NCI-H2107 (cell line): ENCODE results near the gene RGS7.

Source experiments
- DNase-seq: peaks from one replicate; lab custom pipeline; 2025; lab: John Stamatoyannopoulos, UW

RGS7 gene

DNA sequence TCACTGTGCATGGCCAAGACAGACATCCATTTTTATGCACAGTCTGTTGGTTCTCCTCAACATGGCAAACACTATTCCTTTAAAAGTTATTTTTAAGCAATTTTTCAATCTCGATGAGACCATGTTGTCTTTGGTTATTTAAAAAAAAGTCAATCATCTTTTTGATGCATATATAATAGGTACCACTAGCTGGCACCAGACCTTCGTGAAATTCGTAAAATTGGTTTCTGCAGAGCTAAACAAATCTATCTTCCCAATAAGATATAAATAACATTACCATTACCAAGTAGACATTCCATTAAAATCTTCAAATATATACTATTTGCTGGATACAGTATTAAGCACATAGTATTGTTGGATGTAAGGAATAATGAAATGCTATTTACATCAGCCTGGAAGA lies 525.1 kb downstream of the RGS7 start:
- DNase-seq = no peak

DNA sequence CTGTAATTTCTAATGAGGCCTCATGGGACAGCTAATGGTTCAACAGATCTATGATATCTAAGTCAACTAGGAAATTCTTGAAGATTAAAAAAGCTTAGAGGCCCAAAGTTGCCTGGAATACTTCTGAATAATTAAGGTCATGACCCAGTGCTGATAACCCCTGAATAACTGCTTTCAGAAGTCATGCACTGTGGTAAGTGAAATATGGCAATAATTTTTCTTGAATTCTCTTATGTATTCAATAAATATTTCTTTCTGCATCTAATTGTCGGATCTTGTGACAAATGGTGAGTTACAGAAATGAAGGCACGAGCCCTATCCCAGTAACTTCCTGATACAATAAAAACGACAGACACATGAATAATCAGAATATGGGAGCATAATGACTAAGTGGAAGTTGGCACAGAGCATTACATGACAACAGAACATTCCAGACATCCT lies 525.8 kb downstream of the RGS7 start:
- DNase-seq = no peak

DNA sequence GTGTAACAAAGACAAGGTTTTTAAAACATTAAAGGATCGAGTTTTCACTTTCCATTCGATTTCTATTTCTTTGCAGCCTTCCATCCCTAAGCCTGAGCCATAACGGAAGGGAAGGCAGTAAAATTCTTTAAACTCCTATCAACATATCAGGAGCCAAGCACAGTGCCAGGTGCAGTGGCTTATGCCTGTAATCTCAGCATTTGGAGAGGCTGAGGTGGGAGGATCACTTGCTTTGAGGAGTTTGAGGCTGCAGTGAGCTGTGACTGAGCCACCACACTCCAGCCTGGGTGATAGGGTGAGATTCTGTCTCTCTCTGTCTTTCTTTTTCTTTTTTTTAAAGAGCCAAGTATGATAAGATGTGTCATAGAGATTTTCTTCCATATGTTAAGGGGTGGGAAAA lies 527.5 kb downstream of the RGS7 start:
- no peak for DNase-seq

DNA sequence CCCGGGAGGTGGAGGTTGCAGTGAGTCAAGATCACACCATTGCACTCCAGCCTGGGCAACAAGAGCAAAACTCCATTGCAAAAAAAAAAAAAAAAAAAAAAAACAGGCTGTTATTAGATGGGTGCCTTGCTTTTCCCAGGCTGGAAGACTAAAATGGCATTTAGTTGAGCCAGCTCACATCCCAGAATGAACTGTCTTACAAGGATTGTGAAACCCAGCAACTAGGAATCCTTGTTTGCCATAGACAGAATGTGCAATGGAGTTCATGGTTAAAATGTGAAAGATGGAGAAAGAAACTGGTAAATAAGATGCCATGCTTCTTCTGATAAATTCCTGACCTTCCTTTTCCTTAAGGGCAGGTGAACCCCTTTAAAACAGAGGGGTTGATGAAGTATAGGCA lies 529.2 kb downstream of the RGS7 start:
- no peak for DNase-seq

DNA sequence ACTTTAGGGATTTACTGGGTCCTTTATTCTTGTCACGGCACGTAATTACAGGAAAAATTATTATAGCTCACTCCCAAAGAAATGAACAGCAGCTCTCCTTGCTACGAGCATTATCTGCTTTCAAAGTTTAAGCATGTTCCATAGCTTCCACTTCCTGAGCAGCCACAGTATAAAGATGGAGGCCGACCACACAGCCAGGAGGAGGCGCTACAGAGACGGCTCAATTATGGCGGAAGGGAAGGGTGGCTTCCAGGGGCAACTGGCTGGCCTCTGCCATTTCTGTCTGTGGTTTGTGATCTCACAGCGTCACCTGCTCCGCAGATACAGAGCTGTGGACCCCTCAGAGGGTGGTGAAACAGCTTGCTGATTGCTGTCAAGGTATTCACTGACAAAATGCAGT lies 532.8 kb downstream of the RGS7 start:
- DNase-seq = no peak

DNA sequence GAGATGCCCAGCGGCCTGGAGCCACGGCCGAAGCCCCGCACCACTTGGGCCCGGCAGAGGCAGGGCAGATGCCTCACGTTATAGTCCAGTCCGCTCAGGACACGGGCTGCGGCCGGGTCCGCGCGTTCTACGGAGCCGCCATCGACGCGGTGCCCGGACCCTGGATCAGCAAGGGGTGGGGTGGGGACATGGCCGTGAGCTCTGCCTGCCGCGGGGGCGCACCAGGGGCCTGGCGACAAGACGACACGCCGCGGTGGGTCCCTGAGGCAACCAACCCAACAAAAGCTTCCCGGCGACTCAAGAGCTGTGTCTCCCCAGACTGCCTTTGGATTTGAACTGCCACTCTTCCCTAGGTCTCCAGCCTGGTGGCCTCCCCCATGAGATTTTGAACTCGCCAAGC lies 533.6 kb downstream of the RGS7 start:
- DNase-seq = no peak

DNA sequence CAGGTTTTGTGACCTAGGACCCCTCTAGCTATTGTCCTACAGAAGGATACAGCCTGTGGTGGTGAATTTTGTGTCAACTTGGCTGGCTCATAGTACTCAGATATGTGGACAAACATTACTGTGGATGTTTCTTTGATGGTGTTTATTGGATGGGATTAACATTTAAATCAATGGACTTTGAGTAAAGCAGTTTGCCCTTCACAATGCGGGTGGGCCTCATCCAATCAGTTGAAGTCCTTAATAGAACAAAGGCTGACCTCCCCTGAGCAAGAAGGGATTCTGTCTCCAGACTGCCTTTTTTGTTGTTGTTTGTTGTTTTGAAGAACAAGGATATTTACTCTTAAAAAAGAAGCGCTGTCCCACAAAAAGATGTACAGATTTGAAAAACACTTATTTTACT lies 535.1 kb downstream of the RGS7 start:
- no peak for DNase-seq

DNA sequence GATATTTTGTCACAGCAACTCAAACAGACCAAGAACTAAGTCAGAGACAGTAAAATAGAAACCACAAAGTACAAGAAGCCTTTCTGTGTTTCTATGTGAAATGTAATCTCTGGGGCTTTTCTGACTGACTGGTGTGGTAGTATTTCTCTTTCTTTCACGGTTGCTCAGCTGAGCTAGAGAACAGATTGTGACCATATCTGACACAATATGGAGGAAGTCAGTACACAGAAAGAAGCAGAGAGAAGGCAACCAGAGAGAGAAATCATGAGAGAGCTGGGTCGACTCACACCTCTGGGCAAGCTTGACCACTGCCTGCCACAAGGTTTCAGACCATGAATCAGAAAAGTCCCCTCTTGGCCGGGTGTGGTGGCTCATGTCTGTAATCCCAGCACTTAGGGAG lies 536.2 kb downstream of the RGS7 start:
- no peak for DNase-seq

DNA sequence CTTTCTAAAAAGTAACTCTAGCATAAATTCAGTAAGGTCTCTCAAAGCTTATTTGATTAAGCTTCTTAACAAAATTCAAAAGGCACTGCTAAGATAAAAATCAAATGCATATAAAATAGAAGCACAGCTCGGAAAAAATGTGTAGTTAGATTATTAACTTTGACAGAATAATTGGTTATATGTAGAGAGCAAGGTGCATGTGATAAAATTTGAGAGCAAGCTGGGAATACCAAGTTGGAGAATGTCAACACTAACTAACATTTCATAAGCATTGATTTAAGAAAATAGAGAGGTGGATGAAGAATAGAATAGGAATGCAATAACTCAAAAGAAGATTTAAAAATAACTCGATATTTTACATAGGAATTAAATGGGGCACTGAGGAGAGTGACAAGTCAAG lies 540.5 kb downstream of the RGS7 start:
- DNase-seq = no peak

DNA sequence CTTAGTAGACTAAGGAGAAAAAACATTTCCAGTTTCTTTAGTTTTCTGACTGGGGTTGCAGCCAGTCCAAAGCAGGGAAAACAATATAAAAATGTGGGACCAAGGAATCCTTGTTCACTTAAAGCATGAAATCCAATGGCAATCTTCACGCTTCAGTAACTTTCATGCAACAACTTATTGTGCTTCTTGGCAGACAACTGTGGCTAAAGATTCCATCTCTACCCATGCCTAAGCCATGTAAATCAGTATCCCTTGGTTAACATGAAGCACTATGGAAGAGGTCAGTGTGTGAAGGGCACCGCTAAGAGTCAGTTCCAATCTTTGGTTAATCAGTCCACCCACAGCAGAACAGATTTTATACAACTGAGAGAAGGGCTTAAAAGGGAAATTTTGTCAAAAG lies 543.3 kb downstream of the RGS7 start:
- no peak for DNase-seq

DNA sequence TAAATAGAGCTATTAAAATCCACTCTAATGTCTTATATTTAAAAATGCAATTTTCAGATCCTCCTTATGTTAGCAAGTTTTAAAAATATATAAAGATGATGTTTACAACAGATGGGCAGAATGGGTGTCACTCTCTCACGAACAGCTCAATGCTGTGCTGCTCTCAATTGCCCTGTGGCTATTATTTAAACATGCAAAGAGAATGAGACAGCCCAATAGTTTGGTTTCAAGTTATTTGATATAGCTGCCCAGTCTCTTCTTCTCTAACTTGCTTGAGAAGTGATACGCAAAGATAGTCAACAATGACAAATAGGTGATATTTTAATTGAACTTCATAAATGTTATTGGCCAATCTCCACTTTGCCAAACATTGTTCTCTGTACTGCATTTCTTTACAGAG lies 545.7 kb downstream of the RGS7 start:
- no peak for DNase-seq

DNA sequence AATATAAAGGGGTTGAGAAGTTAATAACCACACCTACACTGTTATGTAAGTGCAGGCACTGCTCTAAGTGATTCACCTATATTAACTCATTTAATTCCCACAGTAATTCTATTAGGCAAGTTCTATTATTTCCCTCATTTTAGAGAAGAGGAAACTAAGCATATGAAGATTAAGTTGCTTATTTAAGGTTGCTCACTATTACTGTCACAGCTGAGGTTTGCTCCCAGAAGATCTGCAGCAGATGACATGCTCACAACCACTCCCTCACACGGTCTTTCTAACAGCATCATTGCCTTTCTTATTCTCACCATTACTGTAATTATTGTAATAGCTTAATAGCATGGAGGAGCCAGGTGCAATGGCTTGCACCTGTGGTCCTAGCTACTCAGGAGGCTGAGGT lies 548.6 kb downstream of the RGS7 start:
- DNase-seq = no peak

DNA sequence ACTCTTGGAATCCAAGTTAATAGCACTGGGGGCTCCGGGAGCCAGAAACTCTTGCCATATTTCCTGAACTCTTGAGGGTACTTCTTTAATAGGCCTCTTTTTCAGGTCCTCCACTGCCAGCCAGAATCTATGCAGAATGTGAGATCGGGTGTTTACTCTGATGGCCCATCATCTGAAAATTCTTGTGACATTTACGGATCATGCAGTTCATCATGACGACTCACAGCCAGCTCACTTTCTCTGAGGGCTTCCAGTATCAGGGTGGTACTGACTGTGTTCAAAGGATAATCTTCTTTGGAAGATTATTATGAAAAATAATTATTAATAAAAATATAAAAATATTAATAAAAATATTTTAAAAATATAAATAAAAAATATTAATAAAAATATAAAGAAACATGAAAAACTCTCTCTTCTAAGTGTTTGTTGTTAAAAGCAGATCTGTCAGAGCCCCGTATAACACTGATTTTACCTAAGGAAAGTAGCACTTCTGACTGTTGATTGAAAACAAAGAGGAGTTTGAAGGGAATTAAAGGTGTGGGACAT lies 550.7 kb downstream of the RGS7 start:
- no peak for DNase-seq

DNA sequence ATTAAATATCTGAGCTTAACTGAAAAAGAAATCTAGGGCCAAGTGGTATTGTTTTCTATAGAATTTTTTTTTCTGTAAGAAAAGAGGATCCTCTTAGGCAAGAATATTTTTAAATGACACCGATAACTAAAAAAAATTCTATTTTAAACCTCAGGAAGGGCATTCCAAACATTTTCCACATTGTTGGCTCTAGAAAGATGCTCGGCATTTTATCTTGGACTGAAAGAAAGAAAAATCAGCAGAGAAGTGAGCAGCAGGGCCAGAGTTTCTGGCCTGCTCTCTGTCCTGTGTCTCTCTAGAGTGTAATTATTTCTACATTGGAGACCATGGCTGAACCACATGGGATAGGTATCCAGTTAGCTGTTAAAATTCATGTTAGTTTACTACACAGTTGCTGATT lies 552.5 kb downstream of the RGS7 start:
- DNase-seq = no peak

DNA sequence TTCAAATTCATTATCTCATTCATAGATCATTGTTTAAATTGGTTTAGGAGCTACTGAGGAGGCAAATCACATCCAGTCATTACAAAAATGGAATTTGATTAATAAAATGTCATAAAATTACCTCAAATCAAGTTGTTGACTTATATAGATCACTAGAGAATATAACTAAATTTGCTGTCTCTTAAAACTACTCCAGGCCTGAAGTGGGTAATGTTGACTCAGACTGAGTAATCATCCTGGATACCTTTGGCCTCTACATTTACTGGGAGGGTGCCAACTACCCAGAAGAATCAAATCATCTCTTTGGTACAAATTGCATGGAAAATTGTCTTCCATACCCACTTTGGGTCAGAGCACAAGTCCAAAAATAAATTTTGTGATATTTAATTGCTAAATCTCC lies 553.9 kb downstream of the RGS7 start:
- no peak for DNase-seq

DNA sequence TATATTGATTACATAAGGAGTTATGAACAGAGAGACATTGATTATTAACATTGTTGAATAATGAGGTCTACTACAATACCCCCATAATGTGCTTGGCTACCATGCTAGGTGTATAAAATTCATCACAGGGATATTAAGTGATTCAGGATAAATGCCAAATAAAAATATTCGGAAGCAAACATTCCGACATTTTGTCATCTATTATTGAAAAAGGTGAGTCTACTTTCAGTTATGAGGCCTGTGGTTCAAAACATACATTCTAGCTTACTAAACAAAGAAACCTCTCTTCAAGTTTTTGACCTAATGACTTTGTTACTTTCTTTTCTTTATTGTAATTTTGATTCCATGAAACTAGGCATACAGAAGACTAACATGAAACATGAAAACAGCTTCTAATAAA lies 554.7 kb downstream of the RGS7 start:
- DNase-seq = no peak

DNA sequence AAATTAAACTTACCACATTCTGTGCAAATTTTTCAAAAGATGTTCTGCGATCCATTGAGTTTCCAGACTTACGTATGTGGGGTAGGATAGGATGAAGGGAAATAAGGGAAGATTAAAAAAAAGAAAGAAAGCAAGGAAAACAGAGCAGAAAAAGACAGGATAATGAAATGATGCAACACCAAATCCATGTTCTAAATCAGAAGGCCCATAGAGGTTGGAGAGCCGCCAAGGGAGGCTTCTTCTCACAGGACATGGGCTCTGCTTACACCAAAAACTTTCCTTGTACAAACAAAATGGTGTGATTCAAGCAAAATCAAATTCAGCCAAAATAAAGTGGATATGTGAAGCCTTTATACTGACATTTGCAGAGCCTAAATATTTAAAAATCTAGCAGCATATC lies 555.6 kb downstream of the RGS7 start:
- no peak for DNase-seq

DNA sequence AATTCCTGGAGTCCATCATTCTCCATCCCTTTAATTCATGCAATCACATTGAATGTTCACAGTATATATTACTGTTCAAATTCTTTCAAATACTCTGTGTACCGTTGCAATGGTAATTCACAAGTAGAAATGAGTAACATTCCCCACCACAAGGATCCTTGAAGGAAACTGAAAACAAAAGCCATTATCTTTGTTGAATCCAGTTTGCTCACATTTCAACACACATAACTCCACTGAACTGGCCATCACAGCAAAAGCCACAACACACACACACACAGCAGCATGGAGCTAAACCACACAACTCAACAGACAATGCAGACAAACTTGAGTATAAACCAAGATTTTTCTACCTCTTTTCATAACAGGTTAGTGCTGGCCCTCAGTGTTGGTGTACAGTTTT lies 556.7 kb downstream of the RGS7 start:
- DNase-seq = no peak

DNA sequence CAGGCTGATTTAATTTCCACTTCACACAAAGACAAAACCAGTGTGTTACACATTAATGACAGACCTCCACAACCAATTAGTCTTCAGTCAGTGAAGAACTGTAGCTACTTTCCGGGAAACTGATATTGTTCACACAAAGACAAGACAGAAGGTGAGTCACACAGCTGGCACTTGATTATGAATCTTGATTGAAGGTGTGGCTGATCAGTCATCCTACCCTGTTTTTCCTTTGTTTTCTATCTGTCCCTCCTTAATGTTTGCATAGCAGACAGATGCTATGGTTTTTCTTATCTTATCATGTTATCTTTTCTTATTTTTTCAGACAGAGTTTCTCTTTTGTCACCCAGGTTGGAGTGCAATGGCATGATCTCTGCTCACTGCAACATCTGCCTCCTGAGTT lies 560.0 kb downstream of the RGS7 start:
- no peak for DNase-seq

DNA sequence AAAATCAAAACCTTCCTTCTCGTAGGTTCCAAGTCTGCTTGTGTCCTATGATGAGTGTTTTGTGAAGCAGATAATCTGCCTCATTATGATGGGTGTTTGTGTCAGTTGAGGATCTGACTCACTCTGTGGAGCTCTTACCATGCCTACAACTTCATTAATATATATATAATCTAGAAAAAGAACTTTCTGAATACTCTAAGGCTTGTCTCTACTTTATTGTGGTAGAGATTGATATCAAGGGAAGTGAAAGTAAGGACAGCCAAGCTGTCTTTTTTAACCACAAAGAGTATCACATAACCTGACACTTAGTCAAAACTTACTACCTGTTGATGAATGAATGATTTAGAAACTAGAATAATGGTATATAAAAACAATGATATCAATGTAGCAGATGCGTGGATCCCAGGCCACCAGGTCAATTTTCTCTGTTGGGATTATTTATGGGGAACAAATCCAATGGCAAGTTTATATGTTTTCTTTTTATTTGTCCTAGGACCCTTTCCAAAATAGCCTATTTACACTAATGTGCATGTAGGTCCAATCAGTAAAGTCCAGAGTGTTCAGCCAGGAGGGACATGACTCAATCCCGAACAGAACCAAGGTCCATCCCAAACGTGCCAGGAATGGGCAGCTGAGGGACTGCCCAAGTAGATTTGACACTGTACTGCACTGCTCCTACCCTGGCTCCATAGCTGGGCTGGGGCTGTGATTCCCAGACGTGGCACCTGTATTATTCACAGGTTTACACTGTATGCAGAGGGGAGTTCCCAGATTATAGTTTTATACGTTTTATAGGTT lies 562.8 kb downstream of the RGS7 start:
- DNase-seq = no peak

DNA sequence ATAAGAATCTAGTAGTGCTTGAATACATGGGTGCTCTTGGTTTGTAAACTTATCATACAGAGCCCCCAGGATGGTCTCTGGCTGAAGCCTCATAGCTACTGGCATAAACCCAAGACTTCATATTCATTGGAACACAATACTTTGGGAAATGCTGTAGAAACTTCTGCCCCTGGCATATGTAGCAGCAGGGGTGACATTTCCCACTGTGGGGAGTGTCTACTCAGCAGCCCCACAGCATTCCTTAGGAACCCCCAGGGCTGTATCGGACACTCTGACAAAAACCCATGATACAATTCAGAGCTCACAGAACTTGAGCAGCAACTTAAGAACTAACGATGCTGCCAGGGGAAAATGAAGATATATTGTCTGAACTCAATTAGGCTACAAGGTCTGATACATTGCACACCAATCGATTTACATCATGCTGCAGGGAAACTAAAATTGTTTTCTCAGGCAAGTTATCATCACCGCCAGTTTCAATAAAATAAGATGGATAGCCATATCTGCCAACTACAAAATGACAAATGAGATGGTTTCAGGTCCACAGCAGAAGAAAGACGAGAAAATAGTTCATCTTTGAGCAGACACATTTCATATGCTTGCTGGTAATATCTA lies 564.0 kb downstream of the RGS7 start:
- DNase-seq = no peak

DNA sequence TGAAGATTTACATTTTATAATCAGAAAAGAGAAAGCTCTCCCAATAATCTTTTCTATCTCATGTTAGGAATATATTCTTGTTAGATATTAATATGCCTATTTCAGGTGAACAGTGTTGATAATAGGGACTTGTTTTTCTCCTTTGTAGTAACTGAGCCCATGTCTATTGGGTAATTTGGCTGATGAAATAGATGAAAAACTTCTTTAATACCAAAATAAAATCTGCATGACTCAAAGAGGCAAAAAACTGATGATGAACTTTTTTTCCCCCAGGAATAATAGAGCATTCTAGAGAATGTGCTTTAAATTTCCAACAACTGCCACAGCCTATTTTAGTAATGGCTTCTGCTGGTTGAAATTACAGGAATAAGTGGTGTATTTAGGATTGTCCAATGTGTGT lies 566.1 kb downstream of the RGS7 start:
- DNase-seq = no peak

DNA sequence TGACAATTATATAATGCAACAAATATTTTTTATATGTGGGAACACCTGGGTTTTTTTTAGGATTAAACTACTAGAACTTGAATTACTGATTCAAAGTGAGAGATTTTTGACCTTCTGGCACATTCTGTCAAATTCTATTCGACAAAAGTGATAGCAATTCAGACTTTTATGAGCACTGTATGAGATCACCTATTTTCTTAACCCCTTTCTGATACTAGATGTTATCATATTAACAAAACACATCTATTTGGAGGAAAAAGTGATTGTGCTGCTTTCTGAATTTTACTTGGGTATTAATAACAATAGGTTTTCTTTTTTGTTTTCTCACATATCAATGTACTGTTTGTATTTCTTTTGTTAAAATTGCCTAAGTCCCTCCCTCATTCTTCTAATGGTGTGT lies 570.1 kb downstream of the RGS7 start:
- no peak for DNase-seq

DNA sequence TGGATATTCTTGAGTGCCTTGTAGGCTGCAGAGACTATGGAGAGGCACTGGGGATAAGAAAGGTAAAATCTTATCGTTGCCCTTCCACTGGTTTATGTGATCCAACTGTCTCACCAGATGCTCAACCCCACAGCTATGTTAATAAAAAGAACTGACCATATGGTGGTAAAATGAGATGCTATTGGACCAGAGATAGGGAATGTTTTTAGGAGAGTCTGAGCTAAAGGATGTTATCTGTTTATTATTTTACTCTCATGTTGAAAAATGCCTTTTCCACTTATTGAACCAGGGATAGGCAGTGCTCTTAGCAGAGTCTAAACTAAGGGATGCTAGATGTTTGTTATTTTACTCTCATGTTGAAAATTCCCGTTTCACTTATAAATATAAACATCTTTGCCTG lies 572.2 kb downstream of the RGS7 start:
- DNase-seq = no peak
